Right kidney (tissue), 1 donor: ENCODE measurements around the gene CDK18.

Source experiments
- DNase-seq: peaks from one replicate; pipeline ENCODE4 v3.0.0-alpha.2; 2016

Gene CDK18

DNA sequence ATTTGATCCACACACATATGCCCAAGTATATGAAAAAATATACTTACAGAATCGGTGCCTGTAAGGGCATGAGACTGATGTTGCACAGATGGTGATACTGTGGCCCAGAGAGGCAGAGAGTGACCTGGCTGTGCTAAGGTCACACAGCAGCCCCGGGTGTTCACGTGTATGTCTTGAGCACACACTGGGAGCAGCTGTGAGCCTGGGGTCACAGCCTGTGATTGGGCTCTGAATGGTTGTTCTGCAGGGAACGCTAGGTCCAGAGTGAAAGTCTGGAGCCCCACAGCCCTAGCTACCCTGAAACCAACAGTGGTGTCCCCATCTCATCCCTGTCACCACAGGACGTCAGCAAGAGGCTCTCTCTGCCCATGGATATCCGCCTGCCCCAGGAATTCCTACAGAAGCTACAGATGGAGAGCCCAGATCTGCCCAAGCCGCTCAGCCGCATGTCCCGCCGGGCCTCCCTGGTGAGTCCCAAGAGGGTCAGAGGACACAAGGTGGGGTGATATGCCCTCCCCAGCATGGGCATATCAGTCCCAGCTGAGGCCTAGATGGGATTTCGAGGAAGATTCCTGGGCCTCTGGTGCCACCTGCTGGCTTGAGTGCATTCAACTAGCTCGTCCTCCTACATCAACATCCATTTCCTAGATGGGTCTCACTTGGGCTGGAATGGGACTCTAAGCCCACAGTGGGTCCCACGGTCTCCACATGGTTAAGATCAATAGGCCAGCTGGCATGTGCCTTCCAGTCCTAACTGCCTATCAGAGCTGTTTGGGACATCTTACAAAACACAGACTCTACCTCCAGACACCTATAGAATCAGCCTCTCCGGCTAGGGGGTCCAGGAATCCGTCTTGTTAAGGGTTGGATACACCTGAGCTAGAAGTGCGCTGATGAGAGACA is 19.7 kb downstream of the CDK18 start:
- peak; percentile 62 for DNase-seq

DNA sequence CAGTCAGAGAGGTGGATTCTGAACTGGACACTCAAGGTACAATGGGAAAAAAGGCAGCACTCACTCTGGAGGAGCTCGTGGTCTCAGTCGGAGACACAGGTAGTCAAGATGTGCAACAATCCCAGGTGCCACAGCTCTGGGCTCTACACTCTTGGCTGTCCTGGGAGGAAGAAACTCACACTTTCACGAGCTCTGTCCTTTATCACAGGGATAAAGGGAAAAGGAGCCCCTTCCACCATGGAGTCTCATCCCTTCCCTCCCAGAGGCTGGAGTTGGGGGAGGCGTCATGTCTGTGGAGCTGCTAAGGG is 20.3 kb downstream of the CDK18 start:
- DNase-seq = no peak

DNA sequence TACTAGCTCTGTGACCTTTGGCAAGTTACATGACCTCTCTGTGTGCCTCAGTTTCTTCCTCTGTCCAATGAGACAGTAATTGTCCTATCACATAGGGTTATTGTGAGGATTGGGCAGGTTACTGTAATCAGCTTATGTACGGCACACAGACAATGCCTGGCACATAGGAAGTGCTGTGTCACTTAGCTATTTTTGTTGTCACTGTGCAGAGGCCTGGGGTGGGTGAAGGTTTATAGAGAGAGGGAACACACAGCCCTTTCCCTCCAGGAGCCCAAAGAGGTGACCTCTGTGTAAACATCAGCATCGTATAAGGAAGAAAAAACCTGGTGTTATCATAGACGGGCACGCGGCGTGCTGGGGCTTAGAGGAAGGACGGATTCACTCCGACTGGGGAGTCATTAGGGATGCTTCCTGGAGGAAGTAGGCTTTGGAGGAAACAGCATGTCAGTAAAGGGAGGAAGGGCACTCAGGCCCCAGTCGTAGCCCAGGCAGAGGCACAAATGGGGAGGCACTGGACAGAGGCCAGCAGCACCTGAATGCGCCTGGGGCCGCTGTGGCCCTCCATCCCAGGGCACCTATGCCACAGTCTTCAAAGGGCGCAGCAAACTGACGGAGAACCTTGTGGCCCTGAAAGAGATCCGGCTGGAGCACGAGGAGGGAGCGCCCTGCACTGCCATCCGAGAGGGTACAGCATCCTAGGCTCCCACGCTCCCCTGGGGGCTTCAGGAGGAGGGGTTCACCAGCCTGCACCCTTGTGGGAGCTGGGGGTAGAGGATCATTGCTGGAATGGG is 21.2 kb downstream of the CDK18 start:
- DNase-seq = no peak

DNA sequence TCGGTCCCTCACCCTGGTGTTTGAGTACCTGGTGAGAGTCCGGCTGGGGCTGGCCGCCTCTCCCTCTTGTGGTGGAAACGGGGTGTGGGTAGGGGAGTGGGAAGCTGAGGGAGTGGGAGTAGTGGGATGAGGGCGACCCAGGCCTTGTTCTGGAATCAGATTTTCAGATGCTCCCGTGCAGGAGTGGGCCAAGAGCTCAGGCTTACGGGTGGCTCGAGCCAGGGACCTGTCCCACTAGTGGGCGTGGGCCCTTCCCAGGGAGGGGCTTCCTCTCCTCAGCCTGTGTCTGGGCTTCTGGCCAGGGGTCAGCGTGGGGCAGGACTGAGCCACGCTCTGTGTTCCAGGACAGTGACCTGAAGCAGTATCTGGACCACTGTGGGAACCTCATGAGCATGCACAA is 22.0 kb downstream of the CDK18 start:
- DNase-seq = no peak

DNA sequence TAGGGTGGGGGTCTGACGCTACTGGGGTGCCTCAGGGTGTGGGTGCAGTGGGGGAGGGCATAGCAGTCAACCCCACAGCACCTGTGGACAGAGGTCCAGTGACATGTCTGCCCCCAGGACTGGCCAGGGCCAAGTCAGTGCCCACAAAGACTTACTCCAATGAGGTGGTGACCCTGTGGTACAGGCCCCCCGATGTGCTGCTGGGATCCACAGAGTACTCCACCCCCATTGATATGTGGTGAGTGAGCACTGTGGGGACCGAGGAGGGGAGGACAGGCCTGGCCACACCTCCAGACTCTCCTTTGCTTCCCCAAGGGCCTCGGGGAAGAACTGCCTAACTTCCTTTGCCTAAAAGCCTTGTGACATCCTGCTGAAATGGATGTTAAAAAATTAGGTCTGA is 23.5 kb downstream of the CDK18 start:
- no peak for DNase-seq

DNA sequence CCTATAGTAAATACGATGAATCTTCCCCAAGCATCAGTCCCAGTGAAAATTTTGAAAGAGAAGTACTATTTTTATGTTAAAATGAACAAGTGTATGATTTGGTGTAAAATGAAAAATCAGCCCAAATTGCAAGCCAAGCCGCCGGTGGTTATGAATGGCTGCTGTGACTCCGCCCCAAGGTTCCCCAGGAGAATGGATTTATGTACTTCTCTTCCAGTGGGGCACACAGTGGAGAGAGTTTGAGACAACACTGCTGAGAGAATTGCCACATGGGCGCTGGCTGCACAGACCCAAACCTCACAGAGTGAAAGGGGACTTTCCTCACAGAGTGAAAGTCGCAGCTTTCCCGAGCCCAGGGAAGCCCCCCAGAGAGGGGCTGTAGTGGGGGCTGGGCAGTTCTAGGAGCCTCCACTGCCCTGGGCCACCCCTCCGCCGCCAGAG is 24.0 kb downstream of the CDK18 start:
- DNase-seq = no peak

DNA sequence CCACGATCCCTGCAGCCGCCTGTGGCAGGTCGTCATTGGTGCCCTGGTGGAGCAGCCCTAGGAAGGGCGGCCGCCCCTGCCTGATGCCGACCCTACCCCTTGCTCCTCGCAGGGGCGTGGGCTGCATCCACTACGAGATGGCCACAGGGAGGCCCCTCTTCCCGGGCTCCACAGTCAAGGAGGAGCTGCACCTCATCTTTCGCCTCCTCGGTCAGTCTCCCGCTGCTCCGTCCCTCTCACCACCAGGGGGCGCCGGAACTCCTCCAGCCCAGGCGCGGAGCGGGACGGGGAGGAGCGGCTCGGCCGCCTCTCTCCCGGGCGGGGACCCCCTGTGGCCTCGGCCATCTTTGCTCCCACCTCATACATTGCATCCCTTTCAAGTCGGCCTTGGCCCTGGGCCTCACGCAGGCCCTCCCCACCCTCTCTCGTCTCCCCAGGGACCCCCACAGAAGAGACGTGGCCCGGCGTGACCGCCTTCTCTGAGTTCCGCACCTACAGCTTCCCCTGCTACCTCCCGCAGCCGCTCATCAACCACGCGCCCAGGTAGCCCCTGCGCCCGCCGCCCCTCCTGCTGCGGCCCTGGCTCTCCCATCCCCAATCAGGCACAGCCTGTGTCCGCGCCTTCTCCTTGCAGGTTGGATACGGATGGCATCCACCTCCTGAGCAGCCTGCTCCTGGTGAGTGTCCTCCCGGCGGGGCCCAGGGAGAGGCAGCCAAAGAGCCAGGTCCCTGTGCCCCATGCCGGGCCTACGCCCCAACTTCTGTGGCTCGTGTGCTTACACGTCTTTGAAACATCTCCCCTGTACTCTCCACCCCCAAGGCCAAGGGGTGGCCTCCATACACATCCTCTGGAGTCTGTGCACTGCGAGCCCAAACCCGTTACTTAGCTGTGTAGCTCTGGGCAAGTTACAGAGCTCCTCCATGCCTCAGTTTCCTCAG is 24.7 kb downstream of the CDK18 start:
- DNase-seq = peak; percentile 83

DNA sequence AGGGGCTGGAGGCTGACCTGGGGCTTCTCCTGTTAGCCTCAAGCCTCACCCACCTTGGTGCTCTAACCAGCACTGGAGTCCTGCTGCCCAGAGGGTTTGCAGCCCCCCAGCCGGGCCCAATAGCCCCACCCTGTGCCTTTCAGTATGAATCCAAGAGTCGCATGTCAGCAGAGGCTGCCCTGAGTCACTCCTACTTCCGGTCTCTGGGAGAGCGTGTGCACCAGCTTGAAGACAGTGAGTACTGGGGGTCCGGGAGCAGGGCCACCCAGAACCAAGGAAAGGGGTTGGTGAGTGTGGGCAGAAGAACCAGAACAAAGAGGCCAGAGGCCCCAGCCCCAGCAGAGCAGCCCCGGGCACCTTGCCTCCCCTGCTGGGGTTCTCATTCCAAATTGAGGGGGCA is 25.6 kb downstream of the CDK18 start:
- DNase-seq = no peak

DNA sequence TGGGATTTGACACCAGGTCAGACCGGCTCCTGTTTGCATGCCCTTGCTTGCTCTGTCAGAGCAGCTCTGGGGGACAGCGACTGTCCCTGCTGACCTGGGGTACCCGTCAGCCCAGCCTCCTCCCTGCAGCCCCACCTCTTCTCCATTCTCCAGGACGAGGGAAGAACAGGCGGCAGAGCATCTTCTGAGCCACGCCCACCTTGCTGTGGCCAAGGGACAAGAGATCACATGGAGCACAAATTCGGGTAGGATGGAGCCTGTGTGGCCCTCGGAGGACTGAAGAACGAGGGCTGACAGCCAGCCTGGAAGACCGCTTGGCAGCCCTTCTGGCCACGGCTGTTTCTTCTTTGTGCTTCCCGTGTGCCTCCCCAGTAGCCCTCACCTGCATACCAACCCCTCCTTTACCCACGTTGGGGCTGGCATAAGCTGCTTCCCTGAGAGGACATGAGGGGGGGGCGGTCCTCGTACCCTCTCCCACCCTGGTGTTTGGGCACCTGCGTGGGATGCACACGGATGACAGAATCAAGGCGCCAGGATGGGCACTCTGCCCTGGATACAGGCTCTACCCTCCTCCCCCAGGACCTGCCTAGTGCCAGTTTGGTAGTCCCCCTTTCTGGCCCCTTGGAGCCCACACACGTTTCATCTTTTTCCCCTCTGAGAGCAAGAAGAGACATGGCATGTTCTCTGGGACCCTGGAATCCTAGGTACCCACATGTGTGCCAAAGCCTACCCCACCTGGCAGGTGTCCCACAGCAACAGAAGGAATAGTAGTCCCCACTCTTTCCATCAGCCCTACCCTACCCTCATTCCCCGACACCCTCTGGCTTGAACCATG is 26.9 kb downstream of the CDK18 start:
- no peak for DNase-seq

DNA sequence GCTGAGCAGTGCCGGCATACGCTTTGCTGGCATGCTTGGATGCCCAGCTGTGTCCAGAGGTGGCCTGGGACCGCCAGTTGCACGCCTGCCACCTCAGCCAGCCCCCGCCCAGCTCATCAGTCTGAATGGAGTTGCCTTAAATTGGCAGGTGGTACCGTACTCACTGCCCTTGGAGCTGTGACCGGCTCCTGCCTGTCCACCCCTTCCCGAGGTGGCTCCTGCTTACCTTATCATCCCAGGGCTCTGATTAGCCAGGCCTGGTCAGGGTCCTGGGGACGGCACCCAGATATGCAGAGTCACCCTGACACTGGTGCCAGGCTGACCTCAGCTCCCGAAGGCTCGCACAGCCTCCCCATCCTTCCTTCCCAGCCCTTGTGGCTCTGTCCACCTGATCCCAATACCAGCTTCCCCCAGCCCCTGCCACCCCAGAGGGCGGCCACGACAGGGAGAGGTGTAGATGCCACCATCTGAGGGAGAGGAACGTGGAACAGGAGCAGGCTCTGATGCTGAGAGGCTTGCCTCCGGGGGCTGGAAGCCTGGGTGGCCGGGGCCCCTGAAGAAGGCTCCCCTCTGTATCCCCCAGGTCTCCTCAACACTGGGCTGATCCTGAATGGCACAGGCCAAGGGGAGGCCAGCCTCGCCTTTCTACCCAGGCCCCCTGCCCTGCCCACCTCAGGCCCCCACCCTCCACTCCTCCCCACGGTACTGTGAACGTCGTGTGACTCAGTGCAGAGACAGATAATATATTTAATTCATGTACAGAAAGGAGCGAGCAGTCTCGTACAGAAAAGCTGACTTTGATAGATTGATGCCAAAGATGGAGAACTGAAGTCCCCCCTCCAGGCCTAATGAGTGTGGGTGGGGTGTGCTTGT is 27.8 kb downstream of the CDK18 start:
- DNase-seq = no peak

DNA sequence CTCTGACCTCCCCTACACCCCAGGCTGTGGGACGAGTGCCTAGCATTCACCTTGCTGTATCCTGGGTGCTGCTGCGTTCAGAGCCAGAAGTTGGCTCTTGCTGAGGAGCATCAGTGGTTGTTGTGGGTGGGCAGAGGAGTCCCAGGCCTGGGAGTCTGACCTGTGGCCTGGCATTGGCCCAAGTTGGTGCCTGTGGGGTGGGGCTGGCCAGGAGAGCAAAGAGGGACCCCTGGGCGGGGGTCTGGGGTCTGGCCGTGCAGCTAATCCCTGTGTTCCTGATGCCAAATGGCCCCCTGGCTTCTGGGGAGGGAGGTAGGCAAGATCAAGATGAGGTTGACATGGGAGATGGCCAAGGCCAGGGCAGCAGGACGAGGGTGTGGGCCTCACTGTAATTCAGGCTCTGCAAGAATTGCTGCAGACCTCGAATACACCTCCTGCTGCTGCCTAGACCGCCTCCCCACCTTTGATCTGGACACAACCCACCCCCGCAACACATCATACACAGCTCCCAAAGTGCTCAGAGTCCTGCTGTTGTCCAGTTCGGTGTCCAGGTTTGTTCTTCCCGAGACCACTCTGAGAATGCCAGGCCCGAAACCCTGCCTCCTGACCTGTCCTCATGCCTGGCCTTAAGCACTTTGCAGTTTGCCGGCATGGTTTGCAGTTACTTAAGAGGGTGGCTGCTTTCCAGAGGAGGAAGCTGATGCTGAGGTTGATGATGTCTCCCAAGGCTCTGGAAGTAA is 28.7 kb downstream of the CDK18 start:
- no peak for DNase-seq

DNA sequence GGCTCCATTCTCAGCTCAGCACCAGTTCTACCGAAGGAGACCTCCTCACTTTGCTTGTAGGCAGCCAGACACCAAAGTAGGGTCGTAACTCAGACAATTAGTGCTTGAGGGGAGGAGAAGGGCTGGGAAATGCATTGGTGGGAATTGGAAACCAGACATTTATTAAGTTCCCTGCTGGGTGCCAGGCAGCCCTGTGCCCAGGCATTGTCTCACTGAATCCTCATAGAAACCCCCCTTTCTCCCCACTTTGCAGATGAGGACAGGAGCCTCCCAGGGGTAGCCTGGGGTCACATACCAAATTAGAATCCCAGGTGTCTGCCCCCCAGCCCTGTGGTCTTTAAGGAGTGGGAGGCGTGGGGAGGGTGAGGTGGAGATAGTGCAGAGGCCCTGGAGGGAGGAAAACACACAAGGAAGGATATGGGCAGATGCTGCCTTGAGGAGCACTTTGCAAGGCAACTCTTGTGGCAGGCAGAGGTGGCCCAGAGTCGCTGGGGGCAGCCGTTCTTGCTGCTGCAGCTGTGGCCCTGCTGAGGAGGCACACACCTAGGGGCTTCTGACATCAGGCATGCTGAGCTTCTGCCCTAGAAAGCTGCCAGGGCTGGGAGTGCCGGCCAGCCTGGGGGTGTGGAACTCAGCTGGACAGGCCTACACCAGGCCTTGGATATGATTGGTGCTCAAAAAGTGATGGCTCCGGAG is 29.4 kb downstream of the CDK18 start:
- no peak for DNase-seq

DNA sequence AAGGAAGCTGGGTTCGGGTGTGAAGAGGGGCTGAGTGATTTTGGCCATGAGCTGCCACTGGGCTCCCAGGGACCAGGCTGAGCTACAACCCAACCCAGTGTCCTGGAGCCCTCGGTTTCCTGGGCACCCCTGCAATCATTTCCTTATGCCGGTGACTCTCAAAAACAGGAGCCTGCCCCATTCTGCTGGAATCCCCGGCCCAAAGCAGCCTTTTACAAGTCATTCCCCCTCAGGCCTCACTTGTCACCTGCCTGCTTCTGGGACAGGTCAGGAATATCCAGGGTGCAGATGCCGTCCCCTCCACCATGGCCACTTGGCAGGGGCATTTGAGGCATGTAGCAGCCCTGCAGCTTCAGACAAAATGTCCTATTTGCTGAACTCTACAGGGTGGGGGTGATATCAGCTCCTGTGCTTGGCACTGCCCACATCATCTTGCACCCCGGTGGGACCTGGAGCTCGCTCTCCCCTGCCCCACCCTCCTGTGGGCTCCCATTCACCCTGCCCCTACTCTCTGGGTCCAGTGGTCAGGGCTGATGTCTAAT is 30.0 kb downstream of the CDK18 start:
- no peak for DNase-seq

DNA sequence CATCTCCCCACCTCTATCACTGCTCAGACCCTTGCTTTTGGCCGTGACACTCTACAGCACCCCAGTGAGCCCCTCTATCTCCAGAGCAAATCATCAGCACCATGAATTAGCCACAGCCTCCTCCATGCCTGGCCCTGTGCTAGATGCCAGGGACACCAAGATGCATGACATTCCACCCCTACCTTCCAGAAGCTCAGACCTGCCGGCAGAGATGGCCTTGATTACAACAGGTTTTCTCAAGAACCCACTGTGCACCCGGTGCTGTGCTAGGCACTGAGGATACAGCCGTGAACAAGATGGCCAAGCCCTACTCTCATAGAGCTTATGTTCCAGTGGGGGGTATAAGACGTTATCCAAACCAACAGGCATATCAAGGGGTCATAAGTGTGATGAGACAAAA is 30.6 kb downstream of the CDK18 start:
- no peak for DNase-seq

DNA sequence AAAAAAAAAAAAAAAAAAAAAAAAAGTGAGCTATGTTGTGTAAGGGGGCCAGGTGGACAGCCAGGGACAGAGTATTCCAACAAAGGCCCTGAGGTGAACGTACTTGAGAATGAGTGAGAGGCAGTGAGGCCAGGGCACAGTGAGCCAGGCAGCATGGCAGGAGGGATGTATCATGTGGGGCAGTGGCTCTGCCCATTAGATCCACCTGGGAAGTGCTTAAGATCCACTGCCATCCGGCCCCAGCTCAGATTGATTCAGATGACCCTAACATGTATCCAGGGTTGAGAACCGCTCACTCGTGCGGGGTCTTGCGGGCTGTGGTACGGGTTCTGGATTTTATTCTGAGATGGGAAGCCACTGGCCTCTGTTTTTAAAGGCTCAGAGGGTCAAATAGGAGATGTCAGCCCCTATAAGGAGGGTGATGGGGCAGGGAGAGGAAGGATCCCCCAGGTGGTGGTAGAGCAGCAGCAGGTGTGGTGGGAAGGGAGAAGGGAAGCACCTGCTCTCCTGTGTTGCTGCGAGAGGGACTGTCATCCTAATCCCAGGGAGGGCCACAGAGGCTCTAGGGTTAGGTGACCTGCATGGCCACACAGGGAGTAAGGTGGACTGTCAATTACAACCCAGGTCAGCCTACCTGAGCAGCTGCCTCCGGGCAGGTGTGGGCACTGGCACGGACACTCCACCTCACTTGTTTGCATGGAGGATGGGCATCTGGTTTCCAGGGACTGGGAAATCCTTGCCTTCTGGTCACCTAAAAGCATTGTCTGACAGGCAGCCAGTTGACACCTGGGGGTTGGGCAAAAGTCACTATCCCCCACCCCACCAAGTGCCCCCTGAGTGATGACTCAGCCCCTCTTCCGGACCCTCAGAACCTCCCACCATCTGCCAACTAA is 31.6 kb downstream of the CDK18 start:
- no peak for DNase-seq

DNA sequence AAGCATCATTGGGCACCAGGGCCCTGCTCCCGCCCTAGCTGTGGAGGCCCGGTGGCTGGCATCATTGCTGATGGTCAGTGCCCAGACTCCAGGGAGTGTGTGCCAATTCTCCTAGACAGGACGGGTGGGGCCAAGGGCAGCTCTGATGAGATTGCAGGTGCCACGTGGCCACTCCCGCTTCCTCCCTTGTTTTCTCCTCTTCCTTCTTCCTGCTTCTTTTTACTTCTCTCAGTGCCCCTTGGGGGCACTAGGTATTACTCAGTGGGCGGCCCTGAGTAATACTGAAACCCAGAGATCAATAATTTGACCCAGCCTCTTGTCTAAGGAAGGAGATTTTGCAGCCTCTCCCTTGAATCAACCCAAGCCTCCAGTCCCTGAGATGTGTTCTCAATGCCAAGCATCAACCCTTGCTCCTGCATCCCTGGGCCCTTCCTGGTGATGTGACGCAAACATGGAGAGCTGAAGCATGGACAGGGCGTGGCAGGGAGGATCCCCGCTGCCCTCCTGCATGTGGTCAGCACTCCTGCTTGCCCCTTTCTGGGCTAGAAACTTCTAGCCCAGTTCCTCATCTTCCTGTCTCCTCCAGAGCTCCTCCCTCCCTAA is 32.4 kb downstream of the CDK18 start:
- DNase-seq = no peak

DNA sequence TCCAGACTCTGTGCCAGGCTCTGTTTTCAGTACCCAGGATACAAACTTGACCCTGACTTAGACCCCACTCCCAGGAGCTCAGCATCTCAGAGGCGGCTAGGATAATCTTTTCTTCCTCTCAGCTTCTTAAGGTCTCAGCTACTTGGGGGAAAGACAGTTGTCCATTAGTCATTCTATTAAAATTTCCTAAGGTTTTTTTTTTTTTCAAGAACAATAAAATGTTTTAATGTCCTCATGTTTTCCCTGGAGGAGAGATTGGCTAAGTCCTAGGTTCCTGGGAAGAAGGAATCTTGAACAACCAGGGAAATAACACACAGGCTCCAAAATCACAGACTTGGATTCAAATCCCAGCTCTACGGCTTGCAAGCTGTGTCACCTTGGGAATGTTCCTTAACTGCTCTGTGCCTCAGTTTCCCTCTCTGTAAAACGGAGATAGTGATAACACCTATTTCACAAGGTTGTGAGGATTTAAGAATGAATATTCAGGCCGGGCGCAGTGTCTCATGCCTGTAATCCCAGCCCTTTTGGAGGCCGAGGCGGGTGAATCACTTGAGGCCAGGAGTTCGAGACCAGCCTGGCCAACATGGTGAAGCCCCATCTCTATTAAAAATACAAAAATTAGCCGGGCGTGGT is 33.0 kb downstream of the CDK18 start:
- DNase-seq = no peak
